Stimulated activated CD4-positive, alpha-beta T cell treated with anti-CD3 and anti-CD28 coated beads, TNF-alpha, amount 100 ng/mL, for 4 hours (primary cell): ENCODE results near the gene TLR9.

Experiments
- DNase-seq, 3 experiments: peaks; one replicate each; pipeline ENCODE4 v3.0.0-alpha.2; 2020; ENCODE audit warnings: low read depth in 3 of 3

Gene TLR9

GRCh38 chr3:52172262-52172757, 53.1 kb downstream of the TLR9 start:
- DNase-seq = no peak

- no peak for DNase-seq
Observed at GRCh38 chr3:52171514-52172261, 53.8 kb downstream of the TLR9 start.
